SJSA1 (cell line): Measurements from ENCODE around the gene TAS2R38. TPM values are rescaled to one million over a fixed set of nuclear protein-coding genes. Genes with fewer than 3 reads are reported as not detected.

Experiments
- DNase-seq, 2 experiments: peaks; one replicate each; pipeline ENCODE4 v3.0.0-alpha.2; 2015 to 2020; ENCODE audit warnings: low spot score in 2 of 2, low read depth in 1 of 2
- H3K27ac ChIP-seq: fragments of 250-450 bp; sonication (Bioruptor Pico); 2 replicates; pipeline ENCODE4 v1.5.1; 2020; ENCODE audit warnings: mild to moderate bottlenecking, moderate library complexity
- H3K27me3 ChIP-seq: fragments of 250-450 bp; sonication (Bioruptor Pico); replicated peaks from 2 replicates; pipeline ENCODE4 v1.5.1; 2020; ENCODE audit warnings: mild to moderate bottlenecking, moderate library complexity
- H3K36me3 ChIP-seq: fragments of 250-450 bp; sonication (Bioruptor Pico); 2 replicates; pipeline ENCODE4 v1.5.1; 2020; ENCODE audit warnings: mild to moderate bottlenecking
- H3K4me1 ChIP-seq: fragments of 250-450 bp; sonication (Bioruptor Pico); replicated peaks from 2 replicates; pipeline ENCODE4 v1.6.1; 2021; ENCODE audit warnings: mild to moderate bottlenecking
- H3K4me3 ChIP-seq: fragments of 250-450 bp; sonication (Bioruptor Pico); 2 replicates; pipeline ENCODE4 v1.5.1; 2020; ENCODE audit warnings: mild to moderate bottlenecking
- H3K9me3 ChIP-seq: fragments of 250-450 bp; sonication (Bioruptor Pico); replicated peaks from 2 replicates; pipeline ENCODE4 v1.5.1; 2020; ENCODE audit warnings: mild to moderate bottlenecking
- total RNA-seq: library from RNA; depleted of rRNA; stranded (reverse); fragments of >200 nt; shearing (Covaris generic); gene quantifications from 2 replicates; pipeline ENCODE4 v1.2.3, GENCODE V29; 2014

Gene TAS2R38
- total RNA-seq, 1 experiment from 2014 or later: not detected

DNA sequence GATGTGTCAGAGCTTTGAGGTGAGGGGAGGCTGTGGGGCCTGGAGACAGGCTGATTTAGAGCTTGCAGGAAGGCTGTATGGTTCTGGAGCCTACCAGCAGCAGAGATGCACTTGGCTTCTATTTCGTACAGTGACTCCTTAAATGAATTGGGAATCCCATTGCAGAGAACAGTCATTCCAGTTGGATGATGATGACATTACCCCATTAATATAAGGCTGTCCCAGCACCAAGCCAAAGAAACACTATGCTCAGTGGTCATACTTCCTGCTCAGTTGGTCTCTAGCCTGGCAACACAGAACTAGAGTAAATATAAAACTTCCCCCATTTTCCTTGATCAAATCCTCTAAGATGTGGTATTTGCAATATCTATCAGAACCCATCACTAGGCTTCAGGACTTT lies 21.1 kb downstream of the TAS2R38 start:
- Histone ChIP-seq H3K4me1 (no peaks in the 10 kb centered on the region), H3K9me3 (no peaks in the 10 kb centered on the region), H3K36me3 (no peaks in the 10 kb centered on the region), H3K4me3 (no peak overlapping the region), H3K27ac (no peak overlapping the region), H3K27me3 (no peaks in the 10 kb centered on the region)
- DNase-seq: no peak

DNA sequence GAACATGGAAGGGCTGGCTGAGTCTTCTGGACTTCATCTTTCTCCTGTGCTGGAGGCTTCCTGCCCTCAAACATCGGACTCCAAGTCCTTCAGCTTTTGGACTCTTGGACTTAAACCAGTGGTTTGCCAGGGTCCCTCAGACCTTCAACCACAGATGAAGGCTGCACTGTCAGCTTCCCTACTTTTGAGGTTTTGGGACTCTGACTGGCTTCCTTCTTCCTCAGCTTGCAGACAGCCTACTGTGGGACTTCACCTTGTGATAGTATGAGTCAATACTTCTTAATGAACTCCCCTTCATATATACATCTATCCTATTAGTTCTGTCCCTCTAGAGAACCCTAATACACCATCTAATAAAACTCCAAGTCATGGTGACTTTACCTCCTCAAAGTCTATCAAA lies 22.8 kb downstream of the TAS2R38 start:
- Histone ChIP-seq H3K36me3 (no peaks in the 10 kb centered on the region), H3K9me3 (no peaks in the 10 kb centered on the region), H3K4me3 (no peak overlapping the region), H3K27ac (no peak overlapping the region), H3K4me1 (no peaks in the 10 kb centered on the region), H3K27me3 (no peaks in the 10 kb centered on the region)
- no peak for DNase-seq

DNA sequence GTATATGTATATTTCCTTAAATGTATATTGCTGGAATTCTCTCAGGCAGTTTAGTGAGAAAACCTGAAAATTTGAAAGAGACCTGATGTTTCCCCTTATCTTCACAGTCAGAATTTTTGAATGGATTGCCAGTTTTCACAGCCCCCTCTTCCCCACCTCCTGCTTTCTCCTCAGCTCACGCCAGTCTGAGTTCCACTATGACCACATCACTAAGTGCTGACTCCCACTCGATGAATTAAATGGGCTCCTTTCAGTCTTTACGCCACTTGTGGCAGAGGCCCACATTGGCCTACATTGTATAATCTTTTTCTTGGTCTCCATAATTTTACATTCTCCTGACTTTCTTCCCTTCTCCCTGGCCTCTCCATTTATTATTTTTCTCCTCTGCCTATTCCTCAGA lies 23.7 kb downstream of the TAS2R38 start:
- H3K4me1 ChIP-seq: no peaks in the 10 kb centered on the region
- H3K27ac ChIP-seq: no peak overlapping the region
- H3K9me3 ChIP-seq: no peaks in the 10 kb centered on the region
- no peak for DNase-seq
- H3K4me3 ChIP-seq: no peak overlapping the region
- H3K36me3 ChIP-seq: no peaks in the 10 kb centered on the region
- H3K27me3 ChIP-seq: no peaks in the 10 kb centered on the region

DNA sequence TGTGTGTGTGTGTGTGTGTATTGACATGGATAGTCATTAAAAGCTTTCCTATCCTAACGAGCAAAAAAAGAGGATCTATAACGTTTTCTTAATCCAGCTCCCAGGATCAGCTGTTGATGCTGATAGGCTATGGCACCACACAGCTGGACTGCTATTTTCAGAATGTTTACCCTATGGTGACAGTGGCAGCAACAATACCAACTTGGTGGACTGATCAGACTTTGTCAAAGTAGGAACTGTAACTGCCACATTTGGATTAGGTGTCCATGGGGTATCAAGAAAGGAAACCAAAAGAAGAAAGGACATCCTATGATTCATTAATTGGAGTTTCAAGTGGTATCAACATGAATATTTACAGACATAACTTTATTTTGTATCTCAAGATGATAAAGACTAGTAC lies 24.1 kb downstream of the TAS2R38 start:
- H3K9me3 ChIP-seq: no peaks in the 10 kb centered on the region
- no peaks in the 10 kb centered on the region for H3K36me3 ChIP-seq
- no peaks in the 10 kb centered on the region for H3K27me3 ChIP-seq
- no peak overlapping the region for H3K4me3 ChIP-seq
- DNase-seq: no peak
- H3K27ac ChIP-seq: no peak overlapping the region
- no peaks in the 10 kb centered on the region for H3K4me1 ChIP-seq

DNA sequence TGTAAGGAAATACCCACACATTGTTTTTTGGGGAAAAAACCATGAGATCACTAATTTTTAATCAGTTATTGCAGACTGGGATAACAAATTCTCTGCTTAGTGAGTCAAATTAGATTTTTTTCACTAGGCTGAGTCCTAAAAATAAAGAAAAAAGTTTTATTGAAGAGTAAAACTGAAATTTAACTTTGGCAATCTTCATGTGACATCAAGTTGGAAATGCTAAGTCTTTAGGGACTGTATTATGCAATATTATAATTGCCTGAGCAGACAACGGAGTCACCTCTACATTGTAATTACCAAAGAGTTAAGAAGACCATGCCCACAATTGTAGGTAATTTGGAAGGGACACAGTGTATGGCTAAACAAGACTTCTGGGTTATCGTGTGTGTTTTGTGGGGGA lies 24.6 kb downstream of the TAS2R38 start:
- Histone ChIP-seq H3K4me3 (no peak overlapping the region), H3K27ac (no peak overlapping the region), H3K27me3 (no peaks in the 10 kb centered on the region), H3K36me3 (no peaks in the 10 kb centered on the region), H3K9me3 (no peaks in the 10 kb centered on the region), H3K4me1 (no peaks in the 10 kb centered on the region)
- DNase-seq: no peak

DNA sequence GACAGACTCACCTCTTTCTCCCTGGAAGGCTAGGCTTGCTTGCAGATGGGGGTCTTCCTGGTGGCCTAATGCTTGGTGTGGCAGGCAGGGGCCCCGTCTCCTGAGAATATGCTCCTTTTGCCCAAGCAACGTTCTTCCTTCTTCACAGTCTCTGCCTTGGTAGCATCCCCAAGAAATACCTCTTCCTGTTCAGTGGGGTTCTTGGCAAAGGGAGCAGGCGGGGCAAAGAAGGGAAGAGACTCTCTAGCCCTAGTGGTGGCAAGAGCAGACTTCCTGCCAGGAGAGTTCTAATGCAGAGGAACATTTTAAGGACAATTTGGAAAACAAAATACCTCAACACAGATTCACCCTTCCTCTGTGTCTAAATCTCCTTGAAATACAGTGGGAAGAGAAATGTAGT lies 26.8 kb downstream of the TAS2R38 start, which contains the start of gene CLEC5A:
Gene CLEC5A, minus strand, starts transcription at position 179 of the 400 bp plus-strand sequence. CDS start 682 bp downstream, outside the sequence.
- H3K27ac ChIP-seq: no peak within 1 kb of the TSS
- H3K4me3 ChIP-seq: no peak within 1 kb of the TSS
- no peak for DNase-seq
- no peaks in the 10 kb centered on the region for H3K4me1 ChIP-seq
- H3K36me3 ChIP-seq: no peaks in the 10 kb centered on the region
- no peaks in the 10 kb centered on the region for H3K27me3 ChIP-seq
- no peaks in the 10 kb centered on the region for H3K9me3 ChIP-seq

DNA sequence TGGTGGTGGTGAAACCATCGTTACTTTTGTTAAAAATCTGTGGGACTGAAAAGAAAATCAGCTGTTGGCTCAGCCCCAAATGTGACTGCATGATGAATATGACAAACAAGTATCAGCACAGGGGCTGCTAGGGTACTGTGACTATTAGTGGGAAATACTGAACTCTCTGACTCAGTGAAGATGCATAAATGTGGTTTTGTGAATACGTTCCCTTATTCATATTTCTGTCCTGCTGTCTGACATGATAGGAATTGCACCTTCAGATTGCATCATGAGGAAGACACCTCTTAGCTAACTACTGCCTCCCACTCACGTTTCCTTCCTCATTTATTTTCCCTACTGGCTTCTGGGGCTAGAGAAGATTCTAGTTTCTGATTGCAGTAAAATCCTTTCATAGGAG lies 28.2 kb downstream of the TAS2R38 start:
- Histone ChIP-seq H3K36me3 (no peaks in the 10 kb centered on the region), H3K4me1 (no peaks in the 10 kb centered on the region), H3K27ac (no peak overlapping the region), H3K9me3 (no peaks in the 10 kb centered on the region), H3K4me3 (no peak overlapping the region), H3K27me3 (no peaks in the 10 kb centered on the region)
- no peak for DNase-seq

DNA sequence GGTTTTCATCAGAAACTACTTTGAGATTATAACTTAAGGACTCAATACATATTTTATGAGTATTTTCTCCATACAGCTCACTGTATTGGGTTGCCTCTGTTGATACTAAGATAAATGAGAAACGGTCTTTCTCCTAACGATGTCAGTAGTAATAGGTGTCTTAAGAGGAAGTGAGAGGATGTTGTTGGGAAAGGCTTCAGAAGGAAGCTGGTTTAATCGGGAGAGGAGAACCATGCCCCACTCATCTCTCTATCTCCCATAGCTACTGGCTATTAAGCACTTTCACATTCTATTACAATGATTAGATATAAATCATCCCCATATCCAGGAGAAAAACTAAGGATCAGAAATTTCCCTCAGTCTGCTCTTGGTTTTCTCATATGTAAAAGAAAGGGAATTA lies 28.8 kb downstream of the TAS2R38 start:
- Histone ChIP-seq H3K4me3 (no peak overlapping the region), H3K4me1 (no peaks in the 10 kb centered on the region), H3K36me3 (no peaks in the 10 kb centered on the region), H3K9me3 (no peaks in the 10 kb centered on the region), H3K27ac (no peak overlapping the region), H3K27me3 (no peaks in the 10 kb centered on the region)
- no peak for DNase-seq

DNA sequence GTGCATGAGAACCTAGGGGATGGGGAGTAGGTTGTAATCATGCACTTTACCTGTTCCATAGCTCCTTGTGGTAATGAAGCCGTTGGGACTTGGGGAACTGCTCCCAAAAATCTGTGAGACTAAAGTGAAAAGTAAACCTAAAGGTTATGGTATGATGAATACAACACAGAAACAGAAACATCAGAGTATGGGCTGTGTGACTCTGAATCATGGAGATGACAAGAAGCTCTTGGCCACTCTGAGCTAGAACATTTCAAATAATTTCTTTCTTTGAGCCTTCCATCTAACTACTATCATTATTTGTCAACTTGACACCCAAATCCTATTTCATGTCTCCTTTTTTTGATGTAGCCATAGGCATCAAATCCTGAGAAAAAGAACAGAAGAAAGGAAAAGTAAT lies 29.7 kb downstream of the TAS2R38 start:
- Histone ChIP-seq H3K9me3 (no peaks in the 10 kb centered on the region), H3K27me3 (no peaks in the 10 kb centered on the region), H3K36me3 (no peaks in the 10 kb centered on the region), H3K4me1 (no peaks in the 10 kb centered on the region), H3K4me3 (no peak overlapping the region), H3K27ac (no peak overlapping the region)
- no peak for DNase-seq

DNA sequence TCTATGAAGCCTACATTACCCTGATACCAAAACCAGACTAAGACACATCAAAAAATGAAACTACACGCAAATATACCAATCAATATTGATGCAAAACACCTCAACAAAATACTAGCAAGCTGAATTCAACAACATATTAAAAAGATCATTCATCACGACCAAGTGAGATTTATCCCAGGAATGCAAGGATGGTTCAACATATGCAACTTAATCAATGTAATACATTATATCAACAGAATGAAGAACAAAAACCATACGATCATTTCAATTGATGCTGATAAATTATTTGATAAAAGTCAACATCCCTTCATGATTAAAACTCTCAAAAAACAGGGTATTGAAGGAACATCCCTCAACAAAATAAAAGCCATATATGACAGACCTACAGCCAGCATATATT lies 32.5 kb downstream of the TAS2R38 start:
- Histone ChIP-seq H3K4me3 (no peak overlapping the region), H3K27me3 (no peaks in the 10 kb centered on the region), H3K9me3 (no peaks in the 10 kb centered on the region; the same call in 1 of the 2 replicates), H3K4me1 (no peaks in the 10 kb centered on the region), H3K27ac (no peak overlapping the region), H3K36me3 (no peaks in the 10 kb centered on the region)
- DNase-seq: no peak

DNA sequence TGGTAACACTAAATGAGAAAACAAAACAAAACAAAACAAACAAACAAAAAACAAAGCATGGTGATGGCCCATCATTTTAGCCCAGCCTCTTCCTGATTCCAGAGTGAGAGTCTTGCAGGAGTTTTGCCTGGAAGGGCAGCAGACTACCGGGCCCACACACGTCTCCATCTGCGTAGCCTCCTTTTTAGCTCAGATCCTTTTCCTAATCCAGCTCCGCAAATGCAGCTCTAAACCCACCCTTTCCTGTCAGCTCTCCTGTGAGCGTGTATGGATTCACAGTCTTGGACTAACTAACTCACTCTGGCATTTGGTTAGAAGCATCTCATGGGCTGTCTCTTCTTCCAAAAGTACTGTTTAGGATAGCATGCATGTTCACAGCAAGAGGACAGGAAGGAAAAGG lies 43.4 kb downstream of the TAS2R38 start:
- no peaks in the 10 kb centered on the region for H3K36me3 ChIP-seq
- DNase-seq: no peak
- no peaks in the 10 kb centered on the region for H3K4me1 ChIP-seq
- no peaks in the 10 kb centered on the region for H3K9me3 ChIP-seq
- no peak overlapping the region for H3K27ac ChIP-seq
- H3K4me3 ChIP-seq: no peak overlapping the region
- H3K27me3 ChIP-seq: no peaks in the 10 kb centered on the region

DNA sequence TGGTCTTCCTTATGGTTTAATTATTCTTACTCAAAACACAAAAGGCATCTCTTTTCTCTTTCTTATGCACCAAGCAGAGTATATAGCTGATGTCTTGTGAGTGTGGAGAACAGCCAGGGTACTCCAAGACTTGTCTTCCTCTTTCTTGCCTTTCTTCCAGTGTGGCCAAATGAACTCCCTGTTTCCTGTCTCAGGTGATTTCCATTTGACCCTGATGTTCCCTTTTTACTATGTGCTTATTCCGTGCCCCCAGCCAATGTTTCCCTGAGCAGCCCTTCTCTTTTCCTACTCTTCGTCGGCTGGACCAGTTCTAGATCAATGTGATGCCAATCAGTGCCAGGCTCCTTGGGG lies 44.8 kb downstream of the TAS2R38 start:
- no peak overlapping the region for H3K27ac ChIP-seq
- H3K4me1 ChIP-seq: no peaks in the 10 kb centered on the region
- H3K9me3 ChIP-seq: no peaks in the 10 kb centered on the region
- no peak for DNase-seq
- H3K27me3 ChIP-seq: no peaks in the 10 kb centered on the region
- no peaks in the 10 kb centered on the region for H3K36me3 ChIP-seq
- no peak overlapping the region for H3K4me3 ChIP-seq

DNA sequence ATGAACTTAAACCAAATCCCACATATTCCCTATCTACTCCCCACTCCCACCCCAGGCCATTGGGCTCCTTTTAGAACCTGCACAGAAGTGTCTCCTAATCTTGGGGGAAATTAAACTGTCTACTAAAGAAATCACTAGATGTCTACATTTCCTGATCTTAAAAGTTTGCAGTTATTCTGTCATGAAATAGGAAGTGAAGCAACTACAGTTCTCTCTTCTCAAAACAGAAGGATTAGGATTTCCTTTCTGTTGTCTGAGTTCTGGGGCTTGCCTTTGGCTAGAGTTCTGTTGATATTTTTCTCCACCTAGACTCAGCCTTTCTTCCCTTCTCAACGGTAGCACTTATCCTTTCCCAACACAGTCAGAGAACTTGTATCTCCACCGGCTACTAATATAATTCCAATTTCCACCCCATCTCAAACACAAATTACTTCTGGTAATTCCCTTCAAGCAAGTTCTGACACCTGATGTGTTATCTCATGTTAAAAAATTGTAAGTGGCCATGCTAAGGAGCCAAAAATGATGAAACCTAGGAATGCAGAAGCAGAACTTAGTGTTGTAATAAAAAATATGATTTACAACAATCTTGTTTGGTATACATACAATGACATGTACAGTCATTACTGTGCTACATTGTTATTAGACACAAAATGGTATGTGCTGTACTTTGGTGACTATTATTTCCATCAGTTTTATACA lies 45.3 kb downstream of the TAS2R38 start:
- Histone ChIP-seq H3K4me3 (no peak overlapping the region), H3K4me1 (no peaks in the 10 kb centered on the region), H3K36me3 (no peaks in the 10 kb centered on the region), H3K9me3 (no peaks in the 10 kb centered on the region), H3K27me3 (no peaks in the 10 kb centered on the region), H3K27ac (no peak overlapping the region)
- no peak for DNase-seq
